Amygdala (tissue), 56 donors: ENCODE results near the gene THSD7B.
A peak's percentile ranks its signal among the peaks of the same experiment; 100 is the strongest.
"Not testable (repeated sequence)": the region's sequence is repeated elsewhere in the genome, so short reads cannot be mapped to it uniquely, and the experiment has no call there.

Experiments
- DNase-seq, 56 donors: peaks; one replicate each; lab custom pipeline; 2025; lab: John Stamatoyannopoulos, UW

Gene THSD7B

DNA sequence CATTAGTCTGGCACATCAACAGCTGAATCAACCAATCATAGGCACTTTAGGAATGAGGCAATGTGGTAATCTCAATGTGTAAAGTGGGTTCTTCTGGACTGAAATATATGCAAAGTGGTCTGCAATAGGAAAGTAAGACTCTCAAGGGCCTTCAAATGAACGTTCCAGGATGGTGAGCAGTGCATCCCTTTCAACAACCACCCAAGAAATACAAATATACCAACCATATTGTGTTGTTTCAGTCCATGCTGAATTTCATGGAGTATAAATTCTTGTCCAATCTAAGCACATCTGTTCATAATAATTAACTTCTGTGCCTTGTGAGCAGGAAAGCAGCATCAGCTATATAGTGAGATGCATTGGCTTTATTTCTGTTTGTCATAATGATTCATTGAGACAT, 556.2 kb downstream of the THSD7B start:
- no peak for DNase-seq

DNA sequence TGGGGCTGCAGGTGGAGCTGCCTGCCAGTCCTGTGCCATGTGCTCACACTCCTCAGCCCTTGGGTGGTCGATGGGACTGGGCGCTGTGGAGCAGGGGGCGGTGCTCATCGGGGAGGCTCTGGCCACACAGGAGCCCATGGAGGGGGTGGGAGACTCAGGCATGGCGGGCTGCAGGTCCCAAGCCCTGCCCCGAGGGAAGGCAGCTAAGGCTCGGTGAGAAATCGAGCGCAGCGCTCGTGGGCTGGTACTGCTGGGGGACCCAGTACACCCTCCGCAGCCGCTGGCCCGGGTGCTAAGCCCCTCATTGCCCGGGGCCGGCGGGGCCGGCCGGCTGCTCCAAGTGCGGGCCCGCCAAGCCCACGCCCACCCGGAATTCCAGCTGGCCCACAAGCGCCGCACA, 566.2 kb downstream of the THSD7B start:
- DNase-seq: not testable (repeated sequence)

DNA sequence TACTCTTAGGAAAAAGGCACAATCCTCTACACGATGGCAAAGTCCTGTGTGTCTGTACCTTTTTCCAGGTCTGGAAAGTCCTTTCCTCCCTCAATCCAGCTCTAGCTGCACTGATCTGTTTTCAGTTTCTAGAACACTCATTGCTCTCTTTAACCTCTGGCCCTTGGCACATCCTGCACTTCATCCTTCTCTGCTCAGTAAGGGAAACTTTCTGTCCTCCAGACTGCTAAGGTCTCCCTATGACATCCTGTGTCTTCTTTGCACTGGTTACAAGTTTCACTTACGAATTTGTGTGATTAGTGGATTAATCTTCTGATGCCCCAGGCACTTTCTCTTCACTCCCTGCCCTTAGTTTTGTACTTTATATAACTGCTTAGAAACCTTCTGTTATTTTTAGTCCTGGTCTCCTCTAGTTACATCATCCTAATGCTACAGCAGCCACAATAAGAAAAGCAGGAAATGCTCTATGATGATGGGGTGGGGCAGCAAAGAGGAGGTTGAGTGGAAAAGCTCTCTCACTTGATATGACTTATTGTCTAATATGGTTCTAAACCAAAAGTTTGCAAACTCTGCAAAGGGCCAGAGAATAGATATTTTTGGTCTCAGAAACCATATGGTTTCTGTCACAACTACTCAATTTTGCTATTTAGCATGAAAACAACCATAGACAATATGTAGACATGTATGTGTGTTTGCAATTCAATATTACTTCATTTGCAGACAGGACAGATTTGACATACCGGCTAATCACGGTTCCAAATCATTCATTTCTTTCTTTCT, 568.2 kb downstream of the THSD7B start:
- DNase-seq: no peak

DNA sequence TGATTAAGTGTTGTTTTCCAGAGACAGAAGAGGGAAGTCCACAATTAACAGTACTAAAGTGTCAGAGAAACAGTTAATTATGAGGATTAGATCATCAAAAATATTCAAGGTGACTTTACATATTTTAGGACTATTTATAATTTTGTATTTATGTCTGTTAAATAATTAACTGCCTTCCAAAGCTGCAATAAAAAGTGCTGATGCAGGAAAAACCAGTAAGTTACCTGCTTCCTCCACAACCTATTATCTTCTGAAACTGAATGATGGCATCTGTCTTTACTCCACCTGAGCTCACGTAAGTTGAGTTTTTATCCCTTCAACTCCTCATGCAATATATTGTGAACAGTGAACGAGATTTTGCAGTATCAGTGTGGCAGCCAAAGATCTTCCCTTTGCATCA, 570.7 kb downstream of the THSD7B start:
- no peak for DNase-seq

DNA sequence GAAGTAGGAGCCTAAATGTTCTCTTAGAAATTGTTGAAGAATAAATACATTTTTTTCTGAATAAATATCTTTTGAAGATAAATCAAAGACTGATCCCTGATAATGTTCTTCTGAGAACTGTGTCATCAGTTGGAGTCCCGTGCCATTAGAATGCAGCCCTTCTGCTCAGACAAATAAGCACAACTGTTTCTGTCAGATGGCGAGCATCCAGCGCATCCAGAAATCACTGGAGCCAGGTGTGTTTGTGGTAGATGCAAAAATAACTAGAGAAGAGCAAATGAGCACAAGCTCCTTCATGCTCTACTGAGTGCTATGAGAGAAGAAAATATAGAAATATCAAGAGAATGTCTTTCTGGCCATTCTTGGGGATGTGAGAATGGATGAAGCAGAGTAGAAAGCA, 573.7 kb downstream of the THSD7B start:
- DNase-seq: no peak

DNA sequence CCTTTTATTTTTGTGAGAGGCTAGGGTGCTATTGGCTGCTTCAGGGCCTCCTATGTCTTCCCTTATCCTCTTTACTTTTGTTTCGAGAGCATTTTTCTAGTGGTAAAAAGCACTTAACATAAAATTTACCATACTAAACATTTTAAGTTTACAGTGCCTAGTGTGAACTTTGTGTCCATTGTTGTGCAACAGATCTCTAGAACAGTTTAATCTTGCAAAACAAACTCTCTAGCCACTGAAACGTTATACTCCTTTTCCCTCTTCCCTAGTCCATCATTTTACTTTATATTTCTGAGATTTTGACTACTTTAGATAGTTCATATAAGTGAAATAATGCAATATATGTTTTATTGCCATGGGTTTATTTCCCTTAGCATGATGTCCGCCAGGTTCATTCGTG, 580.6 kb downstream of the THSD7B start:
- DNase-seq: no peak

DNA sequence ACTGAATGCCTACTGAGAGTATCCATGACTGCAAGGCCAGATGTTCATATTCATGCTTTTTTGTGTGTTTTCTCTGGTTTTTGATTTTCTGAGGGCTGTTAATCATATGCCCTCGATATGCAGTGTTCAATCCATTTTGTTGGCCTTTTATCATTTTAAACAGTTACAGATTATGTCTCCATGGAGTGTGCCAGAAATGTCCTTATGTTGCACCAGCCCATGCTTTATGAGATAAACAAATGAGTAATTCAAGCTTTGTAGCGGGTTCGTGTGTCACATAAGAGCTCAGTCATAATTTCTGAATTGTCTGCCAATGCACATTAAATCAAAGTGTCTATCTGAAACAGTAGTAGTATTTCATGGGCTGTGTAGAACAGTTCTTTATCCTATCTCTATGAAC, 583.0 kb downstream of the THSD7B start:
- DNase-seq: peak in 1 of 56 donors; percentile 2

DNA sequence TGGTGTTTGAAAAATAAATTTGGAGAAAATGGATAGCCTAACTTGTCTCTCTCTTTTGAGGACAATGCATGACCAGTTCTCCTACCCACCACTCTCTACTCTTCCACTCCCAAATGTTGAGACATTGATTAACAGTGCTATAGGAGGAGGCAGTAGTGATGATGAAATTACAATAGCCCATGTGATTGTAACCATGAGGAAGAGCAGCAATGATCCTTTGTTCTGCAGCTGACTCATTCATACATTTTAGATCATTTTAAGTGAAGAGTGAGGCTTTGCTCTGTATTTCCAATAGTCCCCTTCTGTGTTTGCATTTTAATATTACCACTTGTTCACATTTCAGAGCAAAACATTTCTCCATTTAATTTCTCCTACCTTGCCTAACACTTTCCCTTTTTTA, 592.3 kb downstream of the THSD7B start:
- DNase-seq: no peak

DNA sequence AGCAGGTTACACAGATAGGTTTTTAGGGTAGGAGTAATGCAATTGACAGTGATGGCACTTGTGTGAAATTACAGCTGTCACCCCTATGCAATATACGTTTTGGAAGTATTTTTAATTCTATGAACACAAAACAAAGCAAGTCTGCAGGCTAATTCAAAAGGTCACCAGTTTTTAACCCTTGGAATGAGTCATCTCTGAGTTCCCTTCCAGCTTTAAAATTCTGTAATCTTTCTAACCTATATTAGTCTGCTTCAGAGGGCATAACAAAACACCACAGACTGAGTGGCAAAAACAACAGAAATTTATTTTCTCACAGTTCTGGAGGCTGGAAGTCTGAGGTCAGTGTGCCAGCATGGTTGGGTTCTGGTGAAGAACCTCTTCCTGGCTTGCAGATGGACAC, 602.0 kb downstream of the THSD7B start:
- no peak for DNase-seq

DNA sequence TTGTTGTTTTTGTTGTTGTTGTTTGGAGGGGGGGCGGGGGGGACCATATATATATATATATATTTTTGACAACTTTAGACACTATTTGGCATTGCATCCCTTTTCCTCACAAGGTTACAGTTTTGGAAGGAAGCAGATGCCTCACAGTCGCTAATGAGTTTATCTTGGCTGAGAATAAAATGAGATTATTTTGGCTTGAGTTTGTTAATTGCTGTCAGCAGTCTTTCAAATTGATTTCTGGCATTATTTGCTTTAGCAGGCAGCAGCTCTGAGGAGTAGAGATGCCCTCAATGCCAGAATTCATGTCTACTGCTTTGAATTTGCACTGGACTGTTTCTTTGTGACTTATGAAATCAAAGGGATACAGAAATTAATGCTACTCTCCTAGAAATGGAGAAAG, 603.8 kb downstream of the THSD7B start:
- no peak for DNase-seq

DNA sequence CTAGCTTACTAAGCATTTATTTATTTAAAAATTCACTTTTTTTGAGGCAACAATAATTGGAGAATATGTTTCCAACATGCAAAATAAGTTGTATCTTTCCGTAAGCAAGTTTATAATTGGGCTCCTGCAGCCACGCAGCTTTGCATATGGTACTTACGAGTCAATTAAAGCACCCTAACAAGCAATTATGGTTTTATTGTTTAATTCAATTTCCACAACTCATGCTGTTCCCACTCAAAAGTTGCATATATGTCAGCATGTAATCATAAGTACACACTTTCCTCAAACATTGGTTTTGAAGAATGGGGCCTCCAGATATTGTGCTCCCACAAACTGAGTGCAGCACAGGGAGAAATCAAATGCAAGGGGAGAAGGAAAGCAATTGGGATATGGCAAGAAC, 613.8 kb downstream of the THSD7B start:
- DNase-seq: no peak

DNA sequence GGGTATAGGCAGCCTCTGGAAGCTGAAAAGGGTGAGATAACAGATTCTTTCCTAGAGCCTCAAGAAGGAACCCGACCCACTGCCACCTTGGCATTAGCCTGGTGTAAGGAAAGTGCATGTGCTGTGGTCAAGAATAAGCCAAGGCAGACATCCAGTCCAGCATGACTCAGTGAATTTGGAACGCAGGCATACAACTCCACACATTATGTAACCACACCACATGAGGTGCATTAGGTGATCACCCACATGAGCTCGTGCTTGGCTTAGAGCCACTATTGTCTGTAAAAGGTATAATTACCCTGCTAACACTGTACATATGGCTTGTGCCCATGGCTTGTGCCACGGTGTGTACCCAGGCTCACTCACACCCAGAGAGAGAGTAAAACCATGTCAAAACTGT, 615.3 kb downstream of the THSD7B start:
- DNase-seq: no peak

DNA sequence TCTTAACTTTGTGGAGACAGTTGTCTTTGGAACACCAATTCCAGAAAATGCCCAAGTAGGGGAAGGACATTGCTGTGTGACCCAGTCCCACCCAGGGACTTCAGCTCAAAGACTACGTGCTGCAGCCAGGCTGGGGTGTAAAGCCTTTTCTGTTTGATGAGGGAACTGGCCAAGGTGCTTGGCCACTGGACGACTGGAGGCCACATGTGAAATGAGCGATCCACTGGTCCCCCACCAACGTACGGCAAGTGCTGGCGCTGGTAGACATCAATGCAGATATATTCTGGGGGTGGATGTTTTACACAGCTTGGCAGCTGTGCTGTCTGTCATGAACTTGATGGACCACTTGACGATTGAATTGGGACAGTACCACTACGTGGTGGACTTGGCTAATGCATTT, 616.4 kb downstream of the THSD7B start:
- DNase-seq: no peak

DNA sequence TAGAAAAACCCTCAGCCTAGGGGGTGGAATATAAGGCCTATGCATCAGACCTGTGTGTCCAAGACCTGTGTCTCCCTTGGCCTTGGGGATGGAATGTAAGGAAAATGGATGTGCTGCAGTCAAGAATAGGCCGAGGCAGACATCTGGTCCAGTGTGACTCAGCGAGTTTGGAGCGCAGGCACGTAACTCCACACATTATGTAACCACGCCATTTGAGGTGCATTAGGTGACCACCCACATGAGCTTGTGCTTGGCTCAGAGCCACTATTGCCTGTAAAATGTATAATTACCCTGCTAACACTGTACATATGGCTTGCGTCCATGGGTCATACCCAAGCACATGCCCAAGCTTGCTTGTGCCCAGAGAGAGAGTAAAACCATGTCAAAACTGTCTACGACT, 618.0 kb downstream of the THSD7B start:
- no peak for DNase-seq

DNA sequence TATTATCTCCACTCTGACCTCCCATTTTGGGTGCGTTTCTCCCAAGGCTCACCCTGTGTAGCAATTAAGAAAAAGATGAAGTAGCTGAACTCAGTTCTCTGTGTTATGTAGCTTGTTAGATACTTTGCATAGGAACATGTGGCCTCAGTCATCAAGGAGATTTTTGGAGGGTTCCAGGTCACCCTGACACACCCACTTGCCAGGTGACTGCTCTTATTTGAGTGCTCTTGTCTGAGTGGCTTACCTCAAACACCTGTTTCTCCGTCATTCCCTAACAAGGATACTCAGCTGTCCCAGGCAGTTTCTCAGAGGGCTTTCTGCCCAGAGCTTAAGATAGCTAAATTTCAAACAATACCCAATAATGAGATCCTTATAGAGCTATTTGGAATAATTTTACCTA, 621.7 kb downstream of the THSD7B start:
- DNase-seq: no peak

DNA sequence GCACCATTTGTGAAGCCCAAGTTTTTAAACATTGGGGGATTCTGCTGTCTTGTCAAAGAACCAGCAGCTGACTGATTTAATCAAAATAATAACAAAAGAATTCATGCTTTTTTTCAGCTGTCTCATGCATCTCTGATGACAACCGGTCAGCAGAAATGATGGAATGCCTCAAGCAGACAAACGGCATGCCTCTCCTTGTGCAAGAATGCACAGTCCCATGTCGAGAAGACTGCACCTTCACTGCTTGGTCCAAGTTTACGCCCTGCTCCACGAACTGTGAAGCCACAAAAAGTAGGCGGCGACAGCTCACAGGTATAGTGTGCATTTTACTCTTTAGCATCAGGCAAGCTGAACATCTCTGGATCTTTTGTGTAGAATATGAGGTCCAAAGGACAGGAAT, 640.2 kb downstream of the THSD7B start:
- DNase-seq: no peak

DNA sequence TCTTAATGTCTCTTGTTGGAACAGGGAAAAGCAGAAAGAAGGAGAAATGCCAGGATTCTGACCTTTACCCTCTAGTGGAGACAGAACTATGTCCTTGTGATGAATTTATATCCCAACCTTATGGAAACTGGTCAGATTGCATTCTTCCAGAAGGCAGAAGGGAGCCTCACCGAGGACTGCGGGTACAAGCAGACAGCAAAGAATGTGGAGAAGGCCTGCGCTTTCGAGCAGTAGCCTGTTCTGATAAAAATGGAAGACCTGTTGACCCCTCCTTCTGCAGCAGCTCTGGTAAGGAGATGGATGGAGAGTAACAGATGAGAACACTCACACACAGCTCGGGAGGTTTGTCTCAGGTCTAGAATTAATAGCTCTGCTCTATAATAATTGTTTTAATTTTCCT, 646.2 kb downstream of the THSD7B start:
- DNase-seq: no peak

DNA sequence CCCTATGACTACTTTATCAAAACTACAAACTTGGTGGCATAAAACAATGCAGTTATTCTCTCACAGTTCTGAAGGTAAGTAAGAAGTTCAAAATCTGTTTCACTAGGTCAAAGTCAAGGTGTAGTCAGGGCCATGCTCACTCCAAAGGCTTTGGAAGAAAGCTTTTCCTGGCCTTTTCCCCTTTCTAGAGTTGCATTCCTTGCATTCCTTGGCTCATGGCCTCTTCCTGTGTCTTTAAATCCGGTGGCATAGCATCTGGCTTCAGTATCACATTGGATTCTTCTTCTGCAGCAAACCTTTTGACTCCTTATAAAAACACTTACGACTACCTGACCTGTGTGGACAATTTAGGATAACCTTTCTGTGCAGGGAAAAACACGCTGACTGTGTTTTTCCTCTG, 655.4 kb downstream of the THSD7B start:
- DNase-seq: no peak

DNA sequence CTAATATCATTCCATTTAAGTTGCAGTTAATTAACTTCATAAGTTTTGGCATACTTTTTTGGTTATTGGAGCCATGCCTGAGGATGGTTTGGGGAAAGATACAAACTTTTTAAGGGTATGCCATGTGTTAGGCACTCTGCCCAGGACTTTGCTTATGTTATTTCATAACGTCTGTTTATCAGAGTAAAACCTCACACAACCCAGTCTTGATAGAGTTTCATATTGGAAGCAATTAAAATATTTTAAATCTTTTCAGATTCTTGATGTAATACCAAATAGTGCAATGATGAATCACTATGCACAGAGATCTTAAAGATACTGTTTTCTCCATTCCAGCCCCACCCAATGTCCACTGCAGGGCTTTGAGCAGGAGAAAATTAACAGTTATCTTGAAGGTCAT, 669.8 kb downstream of the THSD7B start:
- no peak for DNase-seq

DNA sequence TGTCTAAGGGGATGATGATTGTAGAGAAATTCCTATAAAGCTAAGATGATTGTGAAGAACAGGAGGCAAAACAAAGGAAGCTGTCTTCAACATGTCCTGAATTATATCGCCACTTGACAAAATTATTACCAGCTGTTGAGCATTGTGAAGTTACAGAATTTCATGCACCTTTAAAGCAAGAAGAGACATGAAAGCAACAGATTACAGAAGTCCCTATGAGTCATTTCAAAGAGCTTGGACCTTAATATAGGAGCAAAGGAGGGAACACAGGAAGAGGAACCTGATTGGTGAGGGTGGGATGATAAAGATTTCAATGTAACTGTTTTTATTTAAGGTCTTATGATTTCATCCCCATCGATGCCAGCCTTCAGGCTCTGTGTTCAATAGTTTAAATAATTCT, 672.0 kb downstream of the THSD7B start:
- DNase-seq: no peak

DNA sequence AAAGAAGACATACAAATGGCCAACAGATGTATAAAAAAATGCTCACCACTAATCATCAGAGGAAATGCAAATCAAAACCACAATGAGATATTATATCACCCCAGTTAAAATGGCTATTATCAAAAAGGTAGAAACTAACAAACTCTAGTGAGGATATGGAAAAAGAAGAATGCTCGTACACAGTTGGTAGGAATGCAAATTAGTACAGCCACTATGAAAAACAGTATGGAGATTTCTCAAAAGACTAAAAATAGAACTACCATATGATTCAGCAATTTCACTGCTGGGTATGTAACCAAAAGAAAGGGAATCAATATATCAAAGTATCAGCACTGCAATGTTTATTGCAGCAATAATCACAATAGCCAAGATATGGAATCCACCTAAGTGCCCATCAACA, 679.6 kb downstream of the THSD7B start:
- DNase-seq: no peak

DNA sequence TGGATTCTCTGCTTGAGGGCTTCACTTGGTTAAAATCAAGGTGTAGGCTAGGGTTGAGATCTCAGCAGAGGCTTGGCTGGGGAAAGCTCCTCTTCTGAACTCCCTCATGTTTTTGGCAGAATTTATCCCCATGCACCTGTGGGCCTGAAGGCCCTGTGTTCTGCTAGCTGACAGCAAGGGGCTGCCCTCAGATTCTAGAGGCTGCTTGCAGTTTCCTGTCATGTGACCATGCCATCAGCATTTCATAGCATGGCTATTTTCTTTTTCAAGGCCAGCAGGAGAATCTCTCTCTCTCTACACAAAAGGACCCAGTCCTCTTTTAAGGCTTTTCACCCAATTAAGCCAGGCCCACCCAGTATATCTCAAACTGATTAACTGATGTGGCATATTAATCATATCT, 684.1 kb downstream of the THSD7B start:
- DNase-seq: no peak

DNA sequence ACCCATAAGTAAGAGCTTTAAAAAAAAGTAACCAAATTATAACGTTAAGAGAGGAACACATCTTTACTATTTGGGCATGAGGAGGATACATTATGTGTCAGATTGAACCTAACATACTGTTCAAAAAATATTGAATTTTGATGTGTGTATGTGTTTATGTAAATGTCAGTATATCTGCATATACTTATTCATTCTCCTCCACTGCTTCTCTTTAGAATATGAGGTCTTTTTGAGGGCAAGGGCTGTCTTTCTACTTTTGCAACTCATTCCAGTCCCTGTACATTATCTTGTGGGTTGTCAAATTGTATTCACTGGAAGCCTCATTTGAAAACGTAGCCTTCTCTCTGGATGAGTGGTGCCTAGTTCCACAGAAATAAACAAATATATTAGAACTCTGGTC, 689.5 kb downstream of the THSD7B start:
- DNase-seq: no peak
